Gastrocnemius medialis (tissue), 4 donors: ENCODE measurements around the gene HSPA12B.

Experiments used
- CTCF ChIP-seq, 5 experiments: fragments of 450-650 bp in 3 of 5; fragments of 200-600 bp in 2 of 5; sonication (generic) in 2 of 5; IDR thresholded peaks in 4 of 5; conservative IDR thresholded peaks in 1 of 5; 1 replicate in 4 of 5; 2 replicates in 1 of 5; pipeline ENCODE4 v1.5.1; 2016 to 2019; ENCODE audit warnings: antibody characterized with exemption in 5 of 5, mild to moderate bottlenecking in 3 of 5, moderate library complexity in 3 of 5
- POLR2A ChIP-seq, 2 donors: fragments of 450-650 bp; IDR thresholded peaks; one replicate each; pipeline ENCODE4 v1.6.1; 2017; ENCODE audit warnings: antibody characterized with exemption in 2 of 2, mild to moderate bottlenecking in 2 of 2, moderate library complexity in 2 of 2

- no peak for TF ChIP-seq CTCF (IDR thresholded peaks at IDR 0.05 in 4 of 5, conservative IDR thresholded peaks at IDR 0.05 in 1 of 5)
- no peak for TF ChIP-seq POLR2A (IDR thresholded peaks at IDR 0.05)
These were observed 1.4 kb upstream of the HSPA12B start for GRCh38 chr20:3730803-3731672.
